A673 (cell line): ENCODE measurements around the gene MRPL24.

ENCODE experiments used
- CTCF ChIP-seq: fragments of 300-800, 200-600 bp; sonication (generic); conservative IDR thresholded peaks from 2 replicates; pipeline ENCODE4 v1.5.1; 2017; ENCODE audit warnings: low read depth, mild to moderate bottlenecking, antibody characterized with exemption, low read length, moderate library complexity, mixed read lengths
- EZH2 ChIP-seq: fragments of 200-600 bp; sonication (generic); IDR thresholded peaks from 2 replicates; pipeline ENCODE4 v1.6.1; 2017; ENCODE audit warnings: borderline replicate concordance, low read depth, mild to moderate bottlenecking, mixed read lengths, antibody characterized with exemption, low read length; ENCODE audit not compliant: poor library complexity, severe bottlenecking

GRCh38 chr1:156750711-156751450 lies 10.0 kb upstream of the MRPL24 start:
- TF ChIP-seq CTCF (no peak), EZH2 (no peak)
